ENCODE data around the gene CLSTN2. TPM values are rescaled to one million over a fixed set of nuclear protein-coding genes. Genes with fewer than 3 reads are reported as not detected.

CLSTN2 gene
- total and polyA plus RNA-seq, 2 of the 8 experiments (the other 6 are each of a cell fraction or from before 2014, with no cell fraction given): 0.39 to 0.52 TPM

DNA sequence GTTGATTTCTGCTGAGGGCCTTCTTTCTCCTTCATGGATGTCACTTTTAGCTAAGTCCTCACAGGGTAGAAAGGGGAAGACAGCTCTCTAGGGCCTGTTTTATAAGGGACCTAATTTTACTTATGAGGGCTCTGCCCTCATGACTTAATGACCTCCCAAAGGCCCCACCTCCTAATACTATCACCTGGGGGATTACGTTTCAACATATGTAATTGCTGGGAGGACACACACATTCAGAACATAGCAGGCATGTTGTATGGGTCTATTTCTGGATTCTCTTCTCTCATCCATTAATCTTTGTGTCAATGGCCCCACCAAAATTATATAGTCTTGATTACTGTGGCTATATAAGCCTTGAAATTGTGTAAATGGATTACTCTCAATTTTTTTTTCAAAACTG, 255.0 kb downstream of the CLSTN2 start:
- Histone ChIP-seq H2BK20ac (ENCODE audit: low read length) (no peak overlapping the region), H3K4ac (replicated peaks; ENCODE audit: insufficient read length, low read depth, low read length) (no peak overlapping the region), H3K4me1 (replicated peaks in 1 of 4; ENCODE audit: control insufficient read depth in 3 of 4, insufficient read depth in 4 of 4, low read length in 3 of 4) (no peaks in the 10 kb centered on the region), H4K91ac (replicated peaks; ENCODE audit: insufficient read length, low read length) (no peak overlapping the region), H2BK5ac (ENCODE audit: low read depth, low read length) (no peak overlapping the region), H3K27ac (ENCODE audit: low read depth, low read length) (no peak overlapping the region), H3K23me2 (ENCODE audit: low read depth, low read length) (no peaks in the 10 kb centered on the region), H2AK5ac (ENCODE audit: low read depth, low read length) (no peak overlapping the region), H4K20me1 (replicated peaks in 1 of 2; ENCODE audit: control insufficient read depth in 1 of 2, insufficient read depth in 2 of 2, low read length in 2 of 2) (no peaks in the 10 kb centered on the region), H2AFZ (ENCODE audit: low read length) (no peak overlapping the region), H2BK120ac (replicated peaks; ENCODE audit: low read depth, low read length) (no peak overlapping the region), H3K4me2 (ENCODE audit: insufficient read depth in 1 of 2, low read depth in 2 of 2, low read length in 2 of 2) (no peak overlapping the region), H3K4me3 (ENCODE audit: extremely low read depth in 1 of 4, insufficient read depth in 2 of 4, low read depth in 3 of 4, low read length in 4 of 4) (no peak overlapping the region), H4K8ac (ENCODE audit: extremely low read depth, insufficient read depth, low read length) (no peak overlapping the region), H3K36me3 (ENCODE audit: control insufficient read depth in 2 of 4, insufficient read depth in 4 of 4, low read length in 3 of 4) (no peaks in the 10 kb centered on the region), H3K9me3 (ENCODE audit: insufficient read depth in 2 of 2, low read depth in 1 of 2, low read length in 1 of 2) (peaks cover 0 to 3% of the 10 kb centered on the region in 2 experiments; a peak in 1 of 4 replicates), H3K56ac (replicated peaks; ENCODE audit: insufficient read length, low read depth, low read length) (no peak overlapping the region), H3K18ac (ENCODE audit: extremely low read depth, low read length) (no peak overlapping the region), H4K5ac (ENCODE audit: insufficient read length, low read depth, low read length) (no peak overlapping the region), H2BK15ac (ENCODE audit: low read length) (no peak overlapping the region), H3K23ac (ENCODE audit: insufficient read length) (no peak overlapping the region), H3K14ac (ENCODE audit: insufficient read length) (no peak overlapping the region), H3K27me3 (replicated peaks in 1 of 4; ENCODE audit: control insufficient read depth in 3 of 4, extremely low read depth in 1 of 4, insufficient read depth in 3 of 4, low read length in 3 of 4) (no peaks in the 10 kb centered on the region), H3K79me2 (ENCODE audit: control insufficient read depth in 1 of 2, insufficient read depth in 2 of 2, low read length in 2 of 2) (no peaks in the 10 kb centered on the region), H2BK12ac (ENCODE audit: low read depth, low read length) (no peak overlapping the region), H3K9ac (replicated peaks in 1 of 4; ENCODE audit: extremely low read depth in 1 of 4, low read depth in 3 of 4, low read length in 3 of 4) (no peak overlapping the region), H3K79me1 (ENCODE audit: low read depth, low read length) (no peaks in the 10 kb centered on the region)
- WGBS, 2 experiments (ENCODE audit: extremely low coverage in 1 of 2, insufficient coverage in 1 of 2, insufficient read length in 1 of 2, insufficient replicate concordance in 2 of 2, low coverage in 1 of 2, low lambda C conversion rate in 2 of 2, missing lambda C conversion rate in 1 of 2): 60% methylated on average over 1 of the region's 1 CpG; no CpG with 5 or more reads in 1 of the 2 experiments
- CTCF ChIA-PET (ENCODE audit: partially characterized antibody): interaction anchor here (0.6 kb wide), 1 partner anchor 364 kb away, joined by 3 read pairs; no protein-coding TSS in a partner anchor
- DNase-seq (ENCODE audit: low read depth in 1 of 2, low spot score in 2 of 2) (no peak), FAIRE-seq (no peak)
- POLR2A ChIA-PET (ENCODE audit: partially characterized antibody): no interaction called here
- no peak for TF ChIP-seq SUZ12 (IDR thresholded peaks at IDR 0.05; ENCODE audit: low read length)

Data from H1 (cell line).